Measurements from ENCODE around the gene LRRC74B.

DNA sequence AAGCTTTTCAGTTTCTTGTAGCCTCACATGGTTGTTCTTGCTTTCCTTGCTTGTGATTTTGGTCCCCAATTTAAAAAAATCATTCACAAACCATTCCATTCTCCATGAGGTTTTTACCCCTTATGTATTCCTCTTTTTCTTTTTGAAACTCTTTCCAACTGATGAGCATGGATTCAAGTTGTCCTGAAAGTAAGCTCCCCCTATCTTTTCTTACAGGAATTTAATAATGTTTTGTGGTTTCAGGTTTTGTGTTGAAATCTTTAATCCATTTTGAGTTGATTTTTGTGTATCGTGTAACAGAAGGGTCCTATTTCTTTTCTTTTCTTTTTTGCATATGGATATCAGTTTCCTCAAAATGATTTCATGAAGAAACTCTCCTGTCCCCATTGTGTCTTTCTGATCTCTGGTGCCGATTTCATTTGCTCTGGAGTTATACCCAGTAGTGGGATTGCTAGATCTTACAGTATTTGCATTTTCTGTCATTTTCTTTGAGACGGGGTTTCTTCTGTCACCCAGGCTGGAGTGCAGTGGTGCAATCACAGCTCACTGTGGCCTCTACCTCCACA, 58.5 kb downstream of the LRRC74B start:
- TF ChIP-seq, protein P1, sequence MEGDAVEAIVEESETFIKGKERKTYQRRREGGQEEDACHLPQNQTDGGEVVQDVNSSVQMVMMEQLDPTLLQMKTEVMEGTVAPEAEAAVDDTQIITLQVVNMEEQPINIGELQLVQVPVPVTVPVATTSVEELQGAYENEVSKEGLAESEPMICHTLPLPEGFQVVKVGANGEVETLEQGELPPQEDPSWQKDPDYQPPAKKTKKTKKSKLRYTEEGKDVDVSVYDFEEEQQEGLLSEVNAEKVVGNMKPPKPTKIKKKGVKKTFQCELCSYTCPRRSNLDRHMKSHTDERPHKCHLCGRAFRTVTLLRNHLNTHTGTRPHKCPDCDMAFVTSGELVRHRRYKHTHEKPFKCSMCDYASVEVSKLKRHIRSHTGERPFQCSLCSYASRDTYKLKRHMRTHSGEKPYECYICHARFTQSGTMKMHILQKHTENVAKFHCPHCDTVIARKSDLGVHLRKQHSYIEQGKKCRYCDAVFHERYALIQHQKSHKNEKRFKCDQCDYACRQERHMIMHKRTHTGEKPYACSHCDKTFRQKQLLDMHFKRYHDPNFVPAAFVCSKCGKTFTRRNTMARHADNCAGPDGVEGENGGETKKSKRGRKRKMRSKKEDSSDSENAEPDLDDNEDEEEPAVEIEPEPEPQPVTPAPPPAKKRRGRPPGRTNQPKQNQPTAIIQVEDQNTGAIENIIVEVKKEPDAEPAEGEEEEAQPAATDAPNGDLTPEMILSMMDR (conservative IDR thresholded peaks at IDR 0.05) = no peak
- TF ChIP-seq EZH2 (IDR thresholded peaks at IDR 0.05; ENCODE audit: low read depth) = no peak

All from PC-9 (cell line).